Muscle layer of colon (tissue), 2 donors: ENCODE measurements around the gene PLA2G4A.

Source experiments
- H3K27ac ChIP-seq: one replicate; pipeline ENCODE4 v1.7.0; 2013; ENCODE audit warnings: low read depth, mild to moderate bottlenecking, low read length, moderate library complexity
- H3K27me3 ChIP-seq, 2 donors: one replicate each; pipeline ENCODE4 v1.7.0; 2013; ENCODE audit warnings: low read length in 2 of 2, mild to moderate bottlenecking in 2 of 2; ENCODE audit not compliant: insufficient read depth in 2 of 2, control insufficient read depth in 1 of 2
- H3K36me3 ChIP-seq: one replicate; pipeline ENCODE4 v1.7.0; 2013; ENCODE audit warnings: mild to moderate bottlenecking, low read length; ENCODE audit not compliant: insufficient read depth
- H3K4me1 ChIP-seq: one replicate; pipeline ENCODE4 v1.7.0; 2013; ENCODE audit warnings: mild to moderate bottlenecking, low read length; ENCODE audit not compliant: insufficient read depth
- H3K4me3 ChIP-seq, 2 donors: one replicate each; pipeline ENCODE4 v1.7.0; 2013; ENCODE audit warnings: low read length in 2 of 2, low read depth in 1 of 2, mild to moderate bottlenecking in 1 of 2, moderate library complexity in 1 of 2
- H3K9ac ChIP-seq: one replicate; pipeline ENCODE4 v1.7.0; 2013; ENCODE audit warnings: low read length
- H3K9me3 ChIP-seq: one replicate; pipeline ENCODE4 v1.7.0; 2013; ENCODE audit warnings: mild to moderate bottlenecking, low read length
- donor health status: abdominal sarcoma.
- donor health status: Adenocarcinoma of cecum.

PLA2G4A gene

GRCh38 chr1:187001198-187001889 is 172.6 kb downstream of the PLA2G4A start:
- Histone ChIP-seq H3K36me3 (no peaks in the 10 kb centered on the region), H3K4me1 (no peaks in the 10 kb centered on the region), H3K9ac (no peak overlapping the region), H3K9me3 (no peaks in the 10 kb centered on the region), H3K4me3 (no peak overlapping the region), H3K27me3 (no peaks in the 10 kb centered on the region), H3K27ac (no peak overlapping the region)

- no peaks in the 10 kb centered on the region for H3K9me3 ChIP-seq
Measured at GRCh38 chr1:187003353-187003752, 174.6 kb downstream of the PLA2G4A start.

GRCh38 chr1:187006896-187007295 is 178.1 kb downstream of the PLA2G4A start:
- no peaks in the 10 kb centered on the region for H3K4me1 ChIP-seq
- no peaks in the 10 kb centered on the region for H3K9me3 ChIP-seq
- no peak overlapping the region for H3K27ac ChIP-seq
- no peak overlapping the region for H3K4me3 ChIP-seq
- no peaks in the 10 kb centered on the region for H3K27me3 ChIP-seq
- no peak overlapping the region for H3K9ac ChIP-seq
- no peaks in the 10 kb centered on the region for H3K36me3 ChIP-seq

More at GRCh38 chr1:187003353-187003752, 174.6 kb downstream of the PLA2G4A start:
- H3K4me1 ChIP-seq, result no peaks in the 10 kb centered on the region
- no peaks in the 10 kb centered on the region for H3K36me3 ChIP-seq
- H3K27me3 ChIP-seq, result no peaks in the 10 kb centered on the region
- no peak overlapping the region for H3K9ac ChIP-seq
- H3K27ac ChIP-seq, result no peak overlapping the region
- no peak overlapping the region for H3K4me3 ChIP-seq

- Histone ChIP-seq H3K27me3 (no peaks in the 10 kb centered on the region), H3K27ac (no peak overlapping the region), H3K36me3 (no peaks in the 10 kb centered on the region), H3K4me3 (no peak overlapping the region), H3K9ac (no peak overlapping the region), H3K9me3 (no peaks in the 10 kb centered on the region), H3K4me1 (no peaks in the 10 kb centered on the region)
Measured at GRCh38 chr1:187009320-187009719, 180.6 kb downstream of the PLA2G4A start.

- Histone ChIP-seq H3K36me3 (no peaks in the 10 kb centered on the region), H3K27ac (no peak overlapping the region), H3K4me1 (no peaks in the 10 kb centered on the region), H3K27me3 (no peaks in the 10 kb centered on the region), H3K9ac (no peak overlapping the region), H3K4me3 (no peak overlapping the region), H3K9me3 (no peaks in the 10 kb centered on the region)
Measured at GRCh38 chr1:187010571-187011309, 182.0 kb downstream of the PLA2G4A start.

GRCh38 chr1:187013582-187014200 is 184.9 kb downstream of the PLA2G4A start:
- Histone ChIP-seq H3K36me3 (no peaks in the 10 kb centered on the region), H3K4me1 (no peaks in the 10 kb centered on the region), H3K27me3 (no peaks in the 10 kb centered on the region), H3K9ac (no peak overlapping the region), H3K27ac (no peak overlapping the region), H3K4me3 (no peak overlapping the region), H3K9me3 (no peaks in the 10 kb centered on the region)

- H3K9me3 ChIP-seq, result no peaks in the 10 kb centered on the region
- H3K4me3 ChIP-seq, result no peak overlapping the region
- no peak overlapping the region for H3K27ac ChIP-seq
- no peak overlapping the region for H3K9ac ChIP-seq
- no peaks in the 10 kb centered on the region for H3K4me1 ChIP-seq
- H3K27me3 ChIP-seq, result no peaks in the 10 kb centered on the region
- H3K36me3 ChIP-seq, result no peaks in the 10 kb centered on the region
Measured at GRCh38 chr1:187018291-187018690, 189.5 kb downstream of the PLA2G4A start.

GRCh38 chr1:187027253-187027652 is 198.5 kb downstream of the PLA2G4A start:
- Histone ChIP-seq H3K36me3 (no peaks in the 10 kb centered on the region), H3K27me3 (no peaks in the 10 kb centered on the region), H3K4me1 (no peaks in the 10 kb centered on the region), H3K9me3 (no peaks in the 10 kb centered on the region), H3K27ac (no peak overlapping the region), H3K9ac (no peak overlapping the region), H3K4me3 (no peak overlapping the region)

- Histone ChIP-seq H3K4me3 (no peak overlapping the region), H3K4me1 (no peaks in the 10 kb centered on the region), H3K27ac (no peak overlapping the region), H3K9me3 (no peaks in the 10 kb centered on the region), H3K36me3 (no peaks in the 10 kb centered on the region), H3K9ac (no peak overlapping the region), H3K27me3 (no peaks in the 10 kb centered on the region)
Measured at GRCh38 chr1:187032316-187032981, 203.7 kb downstream of the PLA2G4A start.

GRCh38 chr1:187032982-187033692 is 204.4 kb downstream of the PLA2G4A start:
- H3K9me3 ChIP-seq, result no peaks in the 10 kb centered on the region
- H3K27me3 ChIP-seq, result no peaks in the 10 kb centered on the region
- no peak overlapping the region for H3K4me3 ChIP-seq
- H3K36me3 ChIP-seq, result no peaks in the 10 kb centered on the region
- no peak overlapping the region for H3K9ac ChIP-seq
- no peaks in the 10 kb centered on the region for H3K4me1 ChIP-seq
- H3K27ac ChIP-seq, result no peak overlapping the region
